Mesendoderm (in vitro differentiated cells): ENCODE measurements around the gene SPATA31D4.
A peak's percentile ranks its signal among the peaks of the same experiment; 100 is the strongest.

ENCODE experiments used
- DNase-seq: peaks from one replicate; pipeline ENCODE4 v3.0.0; 2013
- H2AK5ac ChIP-seq: 2 replicates; pipeline ENCODE4 v1.6.1; 2013; ENCODE audit warnings: low read length, inconsistent platforms
- H2BK120ac ChIP-seq: 2 replicates; pipeline ENCODE4 v1.6.1; 2013; ENCODE audit warnings: low read depth, mild to moderate bottlenecking, low read length, moderate library complexity, mixed read lengths
- H2BK15ac ChIP-seq: replicated peaks from 2 replicates; pipeline ENCODE4 v1.6.1; 2013; ENCODE audit warnings: low read depth, mild to moderate bottlenecking, moderate library complexity
- H2BK5ac ChIP-seq: 2 replicates; pipeline ENCODE4 v1.6.1; 2013; ENCODE audit warnings: low read length, inconsistent platforms
- H3K18ac ChIP-seq: 2 replicates; pipeline ENCODE4 v1.6.1; 2013; ENCODE audit warnings: mild to moderate bottlenecking, low read length, mixed read lengths
- H3K23ac ChIP-seq: one replicate; pipeline ENCODE4 v1.6.1; 2013; ENCODE audit warnings: low read length
- H3K27ac ChIP-seq: 2 replicates; pipeline ENCODE4 v1.5.1; 2013; ENCODE audit warnings: low read depth, mild to moderate bottlenecking, inconsistent platforms, low read length, moderate library complexity
- H3K27me3 ChIP-seq: 2 replicates; pipeline ENCODE4 v1.6.1; 2013; ENCODE audit warnings: low read length, control low read depth, mild to moderate bottlenecking, inconsistent platforms; ENCODE audit not compliant: insufficient read depth, poor library complexity
- H3K36me3 ChIP-seq: 2 replicates; pipeline ENCODE4 v1.6.1; 2013; ENCODE audit warnings: low read length, inconsistent platforms; ENCODE audit not compliant: control insufficient read depth, insufficient read depth
- H3K4ac ChIP-seq: one replicate; pipeline ENCODE4 v1.6.1; 2013; ENCODE audit warnings: low read depth, mild to moderate bottlenecking, low read length, moderate library complexity
- H3K4me1 ChIP-seq: 2 replicates; pipeline ENCODE4 v1.6.1; 2013; ENCODE audit warnings: low read depth, low read length, inconsistent platforms; ENCODE audit not compliant: control insufficient read depth
- H3K4me2 ChIP-seq: 2 replicates; pipeline ENCODE4 v1.6.1; 2013; ENCODE audit warnings: low read length
- H3K4me3 ChIP-seq: 2 replicates; pipeline ENCODE4 v1.5.1; 2013; ENCODE audit warnings: mild to moderate bottlenecking, low read length
- H3K56ac ChIP-seq: one replicate; pipeline ENCODE4 v1.6.1; 2013; ENCODE audit warnings: low read length
- H3K79me1 ChIP-seq: 2 replicates; pipeline ENCODE4 v1.6.1; 2013; ENCODE audit warnings: low read length, inconsistent platforms
- H3K79me2 ChIP-seq: 2 replicates; pipeline ENCODE4 v1.6.1; 2013; ENCODE audit warnings: mild to moderate bottlenecking, low read length; ENCODE audit not compliant: control insufficient read depth, insufficient read depth
- H3K9ac ChIP-seq: 2 replicates; pipeline ENCODE4 v1.6.1; 2013; ENCODE audit warnings: low read length, inconsistent platforms
- H4K5ac ChIP-seq: one replicate; pipeline ENCODE4 v1.6.1; 2013; ENCODE audit warnings: low read length
- H4K8ac ChIP-seq: one replicate; pipeline ENCODE4 v1.6.1; 2013; ENCODE audit warnings: low read depth, mild to moderate bottlenecking, control low read depth, low read length, moderate library complexity
- WGBS: extraction: QIAGEN DNeasy Blood & Tissue Kit; methylation state at CpG from one replicate; pipeline ENCODE4 v1.1.7; 2013; ENCODE audit warnings: low lambda C conversion rate, missing lambda C conversion rate; ENCODE audit not compliant: insufficient coverage; ENCODE audit errors: extremely low coverage; 5-methylcytosine and 5-hydroxymethylcytosine counted together

SPATA31D4 gene

GRCh38 chr9:81964218-81965171, 36.3 kb downstream of the SPATA31D4 start:
- no peaks in the 10 kb centered on the region for H3K27me3 ChIP-seq
- no peak overlapping the region for H3K4me2 ChIP-seq
- no peak overlapping the region for H2AK5ac ChIP-seq
- no peak overlapping the region for H3K18ac ChIP-seq
- no peaks in the 10 kb centered on the region for H3K4me1 ChIP-seq
- no peak overlapping the region for H3K4ac ChIP-seq
- WGBS: no CpG with 5 or more reads among the region's 6 CpGs
- no peak overlapping the region for H2BK5ac ChIP-seq
- no peak overlapping the region for H2BK120ac ChIP-seq
- H3K4me3 ChIP-seq: no peak overlapping the region
- no peak overlapping the region for H3K27ac ChIP-seq
- H3K23ac ChIP-seq: no peak overlapping the region
- no peak overlapping the region for H4K8ac ChIP-seq
- H3K79me2 ChIP-seq: no peaks in the 10 kb centered on the region
- H3K9ac ChIP-seq: no peak overlapping the region
- no peaks in the 10 kb centered on the region for H3K36me3 ChIP-seq
- no peak overlapping the region for H2BK15ac ChIP-seq
- no peak overlapping the region for H3K56ac ChIP-seq
- no peaks in the 10 kb centered on the region for H3K79me1 ChIP-seq
- H4K5ac ChIP-seq: no peak overlapping the region
- peak; percentile 47 for DNase-seq

GRCh38 chr9:81968026-81968425, 39.8 kb downstream of the SPATA31D4 start:
- no peaks in the 10 kb centered on the region for H3K4me1 ChIP-seq

GRCh38 chr9:81969971-81970370, 41.7 kb downstream of the SPATA31D4 start:
- Histone ChIP-seq H2BK5ac (no peak overlapping the region), H3K27ac (no peak overlapping the region), H3K56ac (no peak overlapping the region), H3K36me3 (no peaks in the 10 kb centered on the region), H2AK5ac (no peak overlapping the region), H3K9ac (no peak overlapping the region), H3K4me3 (no peak overlapping the region), H3K79me1 (no peaks in the 10 kb centered on the region), H3K79me2 (no peaks in the 10 kb centered on the region), H2BK15ac (no peak overlapping the region), H3K23ac (no peak overlapping the region), H3K4ac (no peak overlapping the region), H4K5ac (no peak overlapping the region), H3K27me3 (no peaks in the 10 kb centered on the region), H2BK120ac (no peak overlapping the region), H4K8ac (no peak overlapping the region), H3K4me1 (no peaks in the 10 kb centered on the region), H3K4me2 (no peak overlapping the region), H3K18ac (no peak overlapping the region)
- DNase-seq: peak; percentile 32

More at GRCh38 chr9:81968026-81968425, 39.8 kb downstream of the SPATA31D4 start:
- Histone ChIP-seq H3K4ac (no peak overlapping the region), H3K27me3 (no peaks in the 10 kb centered on the region), H2BK120ac (no peak overlapping the region), H4K5ac (no peak overlapping the region), H3K36me3 (no peaks in the 10 kb centered on the region), H3K9ac (no peak overlapping the region), H2AK5ac (no peak overlapping the region), H2BK5ac (no peak overlapping the region), H4K8ac (no peak overlapping the region), H3K18ac (no peak overlapping the region), H3K79me1 (no peaks in the 10 kb centered on the region), H3K79me2 (no peaks in the 10 kb centered on the region), H3K4me2 (no peak overlapping the region), H2BK15ac (no peak overlapping the region), H3K56ac (no peak overlapping the region), H3K4me3 (no peak overlapping the region), H3K23ac (no peak overlapping the region), H3K27ac (no peak overlapping the region)
- DNase-seq: no peak
- WGBS: no CpG with 5 or more reads among the region's 3 CpGs

GRCh38 chr9:81971727-81972126, 43.5 kb downstream of the SPATA31D4 start:
- Histone ChIP-seq H3K27ac (no peak overlapping the region), H3K36me3 (no peaks in the 10 kb centered on the region), H2BK15ac (no peak overlapping the region), H4K5ac (no peak overlapping the region), H2AK5ac (no peak overlapping the region), H3K4me1 (no peaks in the 10 kb centered on the region), H3K9ac (no peak overlapping the region), H3K27me3 (no peaks in the 10 kb centered on the region), H3K79me1 (no peaks in the 10 kb centered on the region), H3K79me2 (no peaks in the 10 kb centered on the region), H2BK120ac (no peak overlapping the region), H3K56ac (no peak overlapping the region), H3K18ac (no peak overlapping the region), H3K4me2 (no peak overlapping the region), H3K4me3 (no peak overlapping the region), H3K23ac (no peak overlapping the region), H2BK5ac (no peak overlapping the region), H3K4ac (no peak overlapping the region), H4K8ac (no peak overlapping the region)
- DNase-seq: no peak

GRCh38 chr9:81974764-81975163, 46.5 kb downstream of the SPATA31D4 start:
- WGBS: no CpG with 5 or more reads among the region's 5 CpGs
- no peaks in the 10 kb centered on the region for H3K79me2 ChIP-seq

GRCh38 chr9:81976351-81976750, 48.1 kb downstream of the SPATA31D4 start:
- Histone ChIP-seq H3K4ac (no peak overlapping the region), H3K56ac (no peak overlapping the region), H3K27ac (no peak overlapping the region), H3K23ac (no peak overlapping the region), H2BK5ac (no peak overlapping the region), H3K9ac (no peak overlapping the region), H3K4me2 (no peak overlapping the region), H4K8ac (no peak overlapping the region), H3K4me1 (no peaks in the 10 kb centered on the region), H4K5ac (no peak overlapping the region), H3K36me3 (no peaks in the 10 kb centered on the region), H3K27me3 (no peaks in the 10 kb centered on the region), H3K4me3 (no peak overlapping the region), H2BK120ac (no peak overlapping the region), H3K79me1 (no peaks in the 10 kb centered on the region), H3K18ac (no peak overlapping the region), H2BK15ac (no peak overlapping the region), H2AK5ac (no peak overlapping the region), H3K79me2 (no peaks in the 10 kb centered on the region)
- WGBS: no CpG with 5 or more reads among the region's 11 CpGs
- peak; percentile 18 for DNase-seq

More at GRCh38 chr9:81974764-81975163, 46.5 kb downstream of the SPATA31D4 start:
- Histone ChIP-seq H3K4me2 (no peak overlapping the region), H3K9ac (no peak overlapping the region), H3K4me3 (no peak overlapping the region), H3K79me1 (no peaks in the 10 kb centered on the region), H4K5ac (no peak overlapping the region), H3K27me3 (no peaks in the 10 kb centered on the region), H2BK5ac (no peak overlapping the region), H2AK5ac (no peak overlapping the region), H3K4me1 (no peaks in the 10 kb centered on the region), H3K56ac (no peak overlapping the region), H3K4ac (no peak overlapping the region), H2BK15ac (no peak overlapping the region), H4K8ac (no peak overlapping the region), H3K18ac (no peak overlapping the region), H2BK120ac (no peak overlapping the region), H3K23ac (no peak overlapping the region), H3K36me3 (no peaks in the 10 kb centered on the region), H3K27ac (no peak overlapping the region)
- DNase-seq: no peak
